ENCODE measurements around the gene TTC13.
"Not testable (repeated sequence)": the region's sequence is repeated elsewhere in the genome, so short reads cannot be mapped to it uniquely, and the experiment has no call there.

TTC13 gene

GRCh38 chr1:231016966-231017365, 38.3 kb upstream of the TTC13 start:
- Histone ChIP-seq H3K36me3 (ENCODE audit: control insufficient read depth, low read depth, low read length) (no peaks in the 10 kb centered on the region), H3K9me3 (ENCODE audit: control insufficient read depth, low read depth, low read length) (no peaks in the 10 kb centered on the region), H3K4me3 (ENCODE audit: low read length) (no peak overlapping the region), H3K27ac (ENCODE audit: low read length) (no peak overlapping the region), H3K27me3 (ENCODE audit: control insufficient read depth, insufficient read depth, low read length) (peaks cover 5% of the 10 kb centered on the region), H3K9ac (ENCODE audit: low read length) (no peak overlapping the region), H3K4me1 (ENCODE audit: control insufficient read depth, low read depth, low read length) (peaks cover 8% of the 10 kb centered on the region)

GRCh38 chr1:231016234-231016633, 37.6 kb upstream of the TTC13 start:
- no peaks in the 10 kb centered on the region for H3K9me3 ChIP-seq (ENCODE audit: control insufficient read depth, low read depth, low read length)
- H3K27ac ChIP-seq (ENCODE audit: low read length): no peak overlapping the region
- H3K4me1 ChIP-seq (ENCODE audit: control insufficient read depth, low read depth, low read length): peaks cover 8% of the 10 kb centered on the region
- H3K9ac ChIP-seq (ENCODE audit: low read length): no peak overlapping the region
- H3K4me3 ChIP-seq (ENCODE audit: low read length): no peak overlapping the region
- H3K36me3 ChIP-seq (ENCODE audit: control insufficient read depth, low read depth, low read length): no peaks in the 10 kb centered on the region
- peaks cover 4% of the 10 kb centered on the region for H3K27me3 ChIP-seq (ENCODE audit: control insufficient read depth, insufficient read depth, low read length)

- H3K4me3 ChIP-seq (ENCODE audit: low read length): no peak overlapping the region
- H3K9me3 ChIP-seq (ENCODE audit: control insufficient read depth, low read depth, low read length): no peaks in the 10 kb centered on the region
- H3K27ac ChIP-seq (ENCODE audit: low read length): no peak overlapping the region
- no peaks in the 10 kb centered on the region for H3K27me3 ChIP-seq (ENCODE audit: control insufficient read depth, insufficient read depth, low read length)
- H3K36me3 ChIP-seq (ENCODE audit: control insufficient read depth, low read depth, low read length): no peaks in the 10 kb centered on the region
- no peak overlapping the region for H3K9ac ChIP-seq (ENCODE audit: low read length)
- H3K4me1 ChIP-seq (ENCODE audit: control insufficient read depth, low read depth, low read length): no peaks in the 10 kb centered on the region
Measured at GRCh38 chr1:231013391-231014015, 34.8 kb upstream of the TTC13 start.

- H3K4me1 ChIP-seq (ENCODE audit: control insufficient read depth, low read depth, low read length): no peaks in the 10 kb centered on the region
- H3K9me3 ChIP-seq (ENCODE audit: control insufficient read depth, low read depth, low read length): no peaks in the 10 kb centered on the region
- no peak overlapping the region for H3K9ac ChIP-seq (ENCODE audit: low read length)
- no peaks in the 10 kb centered on the region for H3K36me3 ChIP-seq (ENCODE audit: control insufficient read depth, low read depth, low read length)
- H3K27ac ChIP-seq (ENCODE audit: low read length): no peak overlapping the region
- H3K27me3 ChIP-seq (ENCODE audit: control insufficient read depth, insufficient read depth, low read length): no peaks in the 10 kb centered on the region
- H3K4me3 ChIP-seq (ENCODE audit: low read length): no peak overlapping the region
Measured at GRCh38 chr1:231011963-231012362, 33.3 kb upstream of the TTC13 start.

- no peaks in the 10 kb centered on the region for H3K9me3 ChIP-seq (ENCODE audit: control insufficient read depth, low read depth, low read length)
- no peaks in the 10 kb centered on the region for H3K27me3 ChIP-seq (ENCODE audit: control insufficient read depth, insufficient read depth, low read length)
- no peak overlapping the region for H3K27ac ChIP-seq (ENCODE audit: low read length)
- no peak overlapping the region for H3K9ac ChIP-seq (ENCODE audit: low read length)
- H3K36me3 ChIP-seq (ENCODE audit: control insufficient read depth, low read depth, low read length): no peaks in the 10 kb centered on the region
- H3K4me3 ChIP-seq (ENCODE audit: low read length): no peak overlapping the region
- no peaks in the 10 kb centered on the region for H3K4me1 ChIP-seq (ENCODE audit: control insufficient read depth, low read depth, low read length)
Measured at GRCh38 chr1:231011360-231011759, 32.7 kb upstream of the TTC13 start.

- not testable (repeated sequence) for H3K4me1 ChIP-seq (ENCODE audit: control insufficient read depth, low read depth, low read length); H3K27ac ChIP-seq (ENCODE audit: low read length); H3K4me3 ChIP-seq (ENCODE audit: low read length); H3K36me3 ChIP-seq (ENCODE audit: control insufficient read depth, low read depth, low read length); H3K27me3 ChIP-seq (ENCODE audit: control insufficient read depth, insufficient read depth, low read length); H3K9ac ChIP-seq (ENCODE audit: low read length)
- H3K9me3 ChIP-seq (ENCODE audit: control insufficient read depth, low read depth, low read length): peaks cover 14% of the 10 kb centered on the region
Measured at GRCh38 chr1:231007535-231007934, 28.9 kb upstream of the TTC13 start.

- no peak overlapping the region for H3K4me3 ChIP-seq (ENCODE audit: low read length)
- no peaks in the 10 kb centered on the region for H3K27me3 ChIP-seq (ENCODE audit: control insufficient read depth, insufficient read depth, low read length)
- H3K36me3 ChIP-seq (ENCODE audit: control insufficient read depth, low read depth, low read length): peaks cover 28% of the 10 kb centered on the region
- H3K4me1 ChIP-seq (ENCODE audit: control insufficient read depth, low read depth, low read length): no peaks in the 10 kb centered on the region
- no peak overlapping the region for H3K27ac ChIP-seq (ENCODE audit: low read length)
- peaks cover 14% of the 10 kb centered on the region for H3K9me3 ChIP-seq (ENCODE audit: control insufficient read depth, low read depth, low read length)
- H3K9ac ChIP-seq (ENCODE audit: low read length): no peak overlapping the region
Measured at GRCh38 chr1:231001892-231002291, 23.2 kb upstream of the TTC13 start.

- peaks cover 14% of the 10 kb centered on the region for H3K9me3 ChIP-seq (ENCODE audit: control insufficient read depth, low read depth, low read length)
- no peak overlapping the region for H3K4me3 ChIP-seq (ENCODE audit: low read length)
- H3K4me1 ChIP-seq (ENCODE audit: control insufficient read depth, low read depth, low read length): no peaks in the 10 kb centered on the region
- peaks cover 37% of the 10 kb centered on the region for H3K36me3 ChIP-seq (ENCODE audit: control insufficient read depth, low read depth, low read length)
- no peaks in the 10 kb centered on the region for H3K27me3 ChIP-seq (ENCODE audit: control insufficient read depth, insufficient read depth, low read length)
- H3K9ac ChIP-seq (ENCODE audit: low read length): no peak overlapping the region
- no peak overlapping the region for H3K27ac ChIP-seq (ENCODE audit: low read length)
Measured at GRCh38 chr1:231000639-231001038, 22.0 kb upstream of the TTC13 start.

- no peaks in the 10 kb centered on the region for H3K4me1 ChIP-seq (ENCODE audit: control insufficient read depth, low read depth, low read length)
- H3K27ac ChIP-seq (ENCODE audit: low read length): no peak overlapping the region
- peaks cover 14% of the 10 kb centered on the region for H3K9me3 ChIP-seq (ENCODE audit: control insufficient read depth, low read depth, low read length)
- H3K36me3 ChIP-seq (ENCODE audit: control insufficient read depth, low read depth, low read length): peaks cover 38% of the 10 kb centered on the region
- no peak overlapping the region for H3K9ac ChIP-seq (ENCODE audit: low read length)
- H3K27me3 ChIP-seq (ENCODE audit: control insufficient read depth, insufficient read depth, low read length): no peaks in the 10 kb centered on the region
- H3K4me3 ChIP-seq (ENCODE audit: low read length): no peak overlapping the region
Measured at GRCh38 chr1:231000201-231000600, 21.5 kb upstream of the TTC13 start.

- no peaks in the 10 kb centered on the region for H3K4me1 ChIP-seq (ENCODE audit: control insufficient read depth, low read depth, low read length)
- no peaks in the 10 kb centered on the region for H3K27me3 ChIP-seq (ENCODE audit: control insufficient read depth, insufficient read depth, low read length)
- no peak overlapping the region for H3K4me3 ChIP-seq (ENCODE audit: low read length)
- no peak overlapping the region for H3K9ac ChIP-seq (ENCODE audit: low read length)
- peaks cover 33% of the 10 kb centered on the region for H3K36me3 ChIP-seq (ENCODE audit: control insufficient read depth, low read depth, low read length)
- no peak overlapping the region for H3K27ac ChIP-seq (ENCODE audit: low read length)
- no peaks in the 10 kb centered on the region for H3K9me3 ChIP-seq (ENCODE audit: control insufficient read depth, low read depth, low read length)
Measured at GRCh38 chr1:230994860-230995259, 16.2 kb upstream of the TTC13 start.

- Histone ChIP-seq H3K9me3 (ENCODE audit: control insufficient read depth, low read depth, low read length) (no peaks in the 10 kb centered on the region), H3K27ac (ENCODE audit: low read length) (no peak overlapping the region), H3K36me3 (ENCODE audit: control insufficient read depth, low read depth, low read length) (peaks cover 19% of the 10 kb centered on the region), H3K4me3 (ENCODE audit: low read length) (no peak overlapping the region), H3K27me3 (ENCODE audit: control insufficient read depth, insufficient read depth, low read length) (peaks cover 5% of the 10 kb centered on the region), H3K9ac (ENCODE audit: low read length) (no peak overlapping the region), H3K4me1 (ENCODE audit: control insufficient read depth, low read depth, low read length) (no peaks in the 10 kb centered on the region)
Measured at GRCh38 chr1:230992100-230992774, 13.6 kb upstream of the TTC13 start.

GRCh38 chr1:230987448-230987847, 8.8 kb upstream of the TTC13 start:
- Histone ChIP-seq H3K36me3 (ENCODE audit: control insufficient read depth, low read depth, low read length) (peaks cover 6% of the 10 kb centered on the region), H3K4me3 (ENCODE audit: low read length) (no peak overlapping the region), H3K27ac (ENCODE audit: low read length) (no peak overlapping the region), H3K4me1 (ENCODE audit: control insufficient read depth, low read depth, low read length) (peaks cover 12% of the 10 kb centered on the region), H3K27me3 (ENCODE audit: control insufficient read depth, insufficient read depth, low read length) (peaks cover 53% of the 10 kb centered on the region), H3K9ac (ENCODE audit: low read length) (no peak overlapping the region), H3K9me3 (ENCODE audit: control insufficient read depth, low read depth, low read length) (no peaks in the 10 kb centered on the region)

Data from iPS-18a (cell line).